Activated CD4-positive, alpha-beta T cell treated with anti-CD3 and anti-CD28 coated beads for 24 hours (primary cell): ENCODE results near the gene SCRG1.

ENCODE experiments used
- DNase-seq, 2 donors: peaks; one replicate each; pipeline ENCODE4 v3.0.0-alpha.2; 2020; ENCODE audit warnings: low read depth in 2 of 2

Gene SCRG1

GRCh38 chr4:173398779-173399415 is at the start of gene SCRG1:
TSS of gene SCRG1 (minus strand) at chr4:173399116. CDS start at chr4:173391414, 7,702 bp downstream.
- DNase-seq, result no peak

- no peak for DNase-seq
Observed at GRCh38 chr4:173448103-173448502, 49.2 kb upstream of the SCRG1 start.

GRCh38 chr4:173446416-173446815 is 47.5 kb upstream of the SCRG1 start:
- no peak for DNase-seq

GRCh38 chr4:173443121-173443520 is 44.2 kb upstream of the SCRG1 start:
- no peak for DNase-seq

GRCh38 chr4:173442223-173442932 is 43.5 kb upstream of the SCRG1 start:
- DNase-seq, result no peak

GRCh38 chr4:173440888-173441287 is 42.0 kb upstream of the SCRG1 start:
- no peak for DNase-seq

GRCh38 chr4:173436771-173437265 is 37.9 kb upstream of the SCRG1 start:
- DNase-seq, result no peak

- no peak for DNase-seq
Observed at GRCh38 chr4:173436149-173436579, 37.2 kb upstream of the SCRG1 start.

- no peak for DNase-seq
Observed at GRCh38 chr4:173434231-173434630, 35.3 kb upstream of the SCRG1 start.

- DNase-seq, result no peak
Observed at GRCh38 chr4:173433447-173433846, 34.5 kb upstream of the SCRG1 start.

- DNase-seq, result no peak
Observed at GRCh38 chr4:173432430-173432829, 33.5 kb upstream of the SCRG1 start.

GRCh38 chr4:173426064-173426463 is 27.1 kb upstream of the SCRG1 start:
- DNase-seq, result no peak

- no peak for DNase-seq
Observed at GRCh38 chr4:173424899-173425805, 26.2 kb upstream of the SCRG1 start.

- DNase-seq, result no peak
Observed at GRCh38 chr4:173420801-173421200, 21.9 kb upstream of the SCRG1 start.

- DNase-seq, result no peak
Observed at GRCh38 chr4:173420324-173420752, 21.4 kb upstream of the SCRG1 start.

- DNase-seq, result no peak
Observed at GRCh38 chr4:173418639-173419038, 19.7 kb upstream of the SCRG1 start.

GRCh38 chr4:173417833-173418232 is 18.9 kb upstream of the SCRG1 start:
- no peak for DNase-seq

GRCh38 chr4:173415885-173416653 is 17.2 kb upstream of the SCRG1 start:
- no peak for DNase-seq

- DNase-seq, result no peak
Observed at GRCh38 chr4:173415092-173415491, 16.2 kb upstream of the SCRG1 start.

GRCh38 chr4:173414456-173414855 is 15.5 kb upstream of the SCRG1 start:
- no peak for DNase-seq

- no peak for DNase-seq
Observed at GRCh38 chr4:173413036-173413435, 14.1 kb upstream of the SCRG1 start.
